ENCODE data around the gene APBB2.

The APBB2 gene

GRCh38 chr4:40969501-40969900 lies 244.8 kb downstream of the APBB2 start:
- H3K4me3 ChIP-seq: no peak overlapping the region
- no peak for TF ChIP-seq POLR2AphosphoS5 (IDR thresholded peaks at IDR 0.05; ENCODE audit: borderline replicate concordance, low read depth, low read length)
- DNase-seq (ENCODE audit: low read depth, low spot score): no peak
- H3K36me3 ChIP-seq (ENCODE audit: insufficient read depth, low read length): no peaks in the 10 kb centered on the region
- no peak overlapping the region for H3K9ac ChIP-seq (ENCODE audit: insufficient read length)
- no peaks in the 10 kb centered on the region for H3K9me3 ChIP-seq (ENCODE audit: low read depth, low read length)
- H3K27ac ChIP-seq: no peak overlapping the region

- DNase-seq (ENCODE audit: low read depth, low spot score): no peak
- Histone ChIP-seq H3K36me3 (ENCODE audit: insufficient read depth, low read length) (no peaks in the 10 kb centered on the region), H3K27ac (no peak overlapping the region), H3K4me3 (no peak overlapping the region), H3K9ac (ENCODE audit: insufficient read length) (no peak overlapping the region), H3K9me3 (ENCODE audit: low read depth, low read length) (no peaks in the 10 kb centered on the region)
- no peak for TF ChIP-seq EZH2 (IDR thresholded peaks at IDR 0.05)
- no peak for TF ChIP-seq POLR2AphosphoS5 (IDR thresholded peaks at IDR 0.05; ENCODE audit: borderline replicate concordance, low read depth, low read length)
- no peak for TF ChIP-seq FOXP2 (optimal IDR thresholded peaks at IDR 0.05; ENCODE audit: control extremely low read depth, extremely low read length, insufficient read depth)
Measured at GRCh38 chr4:40967550-40967949, 246.8 kb downstream of the APBB2 start.

- H3K36me3 ChIP-seq (ENCODE audit: insufficient read depth, low read length): no peaks in the 10 kb centered on the region
- DNase-seq (ENCODE audit: low read depth, low spot score): no peak
- no peak overlapping the region for H3K4me3 ChIP-seq
- H3K27ac ChIP-seq: no peak overlapping the region
- TF ChIP-seq POLR2AphosphoS5 (IDR thresholded peaks at IDR 0.05; ENCODE audit: borderline replicate concordance, low read depth, low read length): no peak
- no peak for TF ChIP-seq EZH2 (IDR thresholded peaks at IDR 0.05)
- TF ChIP-seq FOXP2 (optimal IDR thresholded peaks at IDR 0.05; ENCODE audit: control extremely low read depth, extremely low read length, insufficient read depth): no peak
- H3K9me3 ChIP-seq (ENCODE audit: low read depth, low read length): no peaks in the 10 kb centered on the region
- no peak overlapping the region for H3K9ac ChIP-seq (ENCODE audit: insufficient read length)
Measured at GRCh38 chr4:40966091-40966490, 248.3 kb downstream of the APBB2 start.

- TF ChIP-seq FOXP2 (optimal IDR thresholded peaks at IDR 0.05; ENCODE audit: control extremely low read depth, extremely low read length, insufficient read depth): no peak
- no peak for TF ChIP-seq POLR2AphosphoS5 (IDR thresholded peaks at IDR 0.05; ENCODE audit: borderline replicate concordance, low read depth, low read length)
- no peak for TF ChIP-seq EZH2 (IDR thresholded peaks at IDR 0.05)
- no peaks in the 10 kb centered on the region for H3K9me3 ChIP-seq (ENCODE audit: low read depth, low read length)
Measured at GRCh38 chr4:40963897-40964478, 250.4 kb downstream of the APBB2 start.

GRCh38 chr4:40962551-40963180 lies 251.7 kb downstream of the APBB2 start:
- H3K27ac ChIP-seq: no peak overlapping the region
- TF ChIP-seq FOXP2 (optimal IDR thresholded peaks at IDR 0.05; ENCODE audit: control extremely low read depth, extremely low read length, insufficient read depth) (no peak), POLR2AphosphoS5 (IDR thresholded peaks at IDR 0.05; ENCODE audit: borderline replicate concordance, low read depth, low read length) (no peak), EZH2 (IDR thresholded peaks at IDR 0.05) (no peak)
- DNase-seq (ENCODE audit: low read depth, low spot score): no peak
- no peak overlapping the region for H3K4me3 ChIP-seq
- no peak overlapping the region for H3K9ac ChIP-seq (ENCODE audit: insufficient read length)
- H3K36me3 ChIP-seq (ENCODE audit: insufficient read depth, low read length): no peaks in the 10 kb centered on the region
- H3K9me3 ChIP-seq (ENCODE audit: low read depth, low read length): no peaks in the 10 kb centered on the region

More at GRCh38 chr4:40963897-40964478, 250.4 kb downstream of the APBB2 start:
- H3K4me3 ChIP-seq: no peak overlapping the region
- H3K27ac ChIP-seq: no peak overlapping the region
- no peak overlapping the region for H3K9ac ChIP-seq (ENCODE audit: insufficient read length)
- DNase-seq (ENCODE audit: low read depth, low spot score): no peak
- H3K36me3 ChIP-seq (ENCODE audit: insufficient read depth, low read length): no peaks in the 10 kb centered on the region

- TF ChIP-seq FOXP2 (optimal IDR thresholded peaks at IDR 0.05; ENCODE audit: control extremely low read depth, extremely low read length, insufficient read depth) (no peak), POLR2AphosphoS5 (IDR thresholded peaks at IDR 0.05; ENCODE audit: borderline replicate concordance, low read depth, low read length) (no peak), EZH2 (IDR thresholded peaks at IDR 0.05) (no peak)
- no peak overlapping the region for H3K4me3 ChIP-seq
- H3K9me3 ChIP-seq (ENCODE audit: low read depth, low read length): no peaks in the 10 kb centered on the region
- no peak overlapping the region for H3K9ac ChIP-seq (ENCODE audit: insufficient read length)
- no peak for DNase-seq (ENCODE audit: low read depth, low spot score)
- no peaks in the 10 kb centered on the region for H3K36me3 ChIP-seq (ENCODE audit: insufficient read depth, low read length)
- no peak overlapping the region for H3K27ac ChIP-seq
Measured at GRCh38 chr4:40960941-40961340, 253.4 kb downstream of the APBB2 start.

- TF ChIP-seq POLR2AphosphoS5 (IDR thresholded peaks at IDR 0.05; ENCODE audit: borderline replicate concordance, low read depth, low read length) (no peak), EZH2 (IDR thresholded peaks at IDR 0.05) (no peak), FOXP2 (optimal IDR thresholded peaks at IDR 0.05; ENCODE audit: control extremely low read depth, extremely low read length, insufficient read depth) (no peak)
- Histone ChIP-seq H3K36me3 (ENCODE audit: insufficient read depth, low read length) (no peaks in the 10 kb centered on the region), H3K27ac (no peak overlapping the region), H3K9ac (ENCODE audit: insufficient read length) (no peak overlapping the region), H3K9me3 (ENCODE audit: low read depth, low read length) (no peaks in the 10 kb centered on the region), H3K4me3 (no peak overlapping the region)
- no peak for DNase-seq (ENCODE audit: low read depth, low spot score)
Measured at GRCh38 chr4:40957281-40957680, 257.1 kb downstream of the APBB2 start.

GRCh38 chr4:40956721-40957255 lies 257.6 kb downstream of the APBB2 start:
- no peak for DNase-seq (ENCODE audit: low read depth, low spot score)
- H3K4me3 ChIP-seq: no peak overlapping the region
- no peak for TF ChIP-seq POLR2AphosphoS5 (IDR thresholded peaks at IDR 0.05; ENCODE audit: borderline replicate concordance, low read depth, low read length)
- TF ChIP-seq EZH2 (IDR thresholded peaks at IDR 0.05): no peak
- TF ChIP-seq FOXP2 (optimal IDR thresholded peaks at IDR 0.05; ENCODE audit: control extremely low read depth, extremely low read length, insufficient read depth): no peak

More at GRCh38 chr4:40956721-40957255, 257.6 kb downstream of the APBB2 start:
- Histone ChIP-seq H3K27ac (no peak overlapping the region), H3K9me3 (ENCODE audit: low read depth, low read length) (no peaks in the 10 kb centered on the region), H3K9ac (ENCODE audit: insufficient read length) (no peak overlapping the region), H3K36me3 (ENCODE audit: insufficient read depth, low read length) (no peaks in the 10 kb centered on the region)
